Parathyroid adenoma (tissue), 2 donors: ENCODE measurements around the gene DDIT4.

Experiments
- H2AFZ ChIP-seq: fragments of 300-600 bp; sonication (generic); one replicate; pipeline ENCODE4 v1.7.0; 2017; ENCODE audit warnings: antibody characterized with exemption, mild to moderate bottlenecking
- H3K27ac ChIP-seq: fragments of 300-600 bp; sonication (generic); one replicate; pipeline ENCODE4 v1.7.0; 2017
- H3K27me3 ChIP-seq: fragments of 300-600 bp; sonication (generic); one replicate; pipeline ENCODE4 v1.7.0; 2017; ENCODE audit warnings: low read length; ENCODE audit not compliant: control insufficient read depth, insufficient read depth
- H3K36me3 ChIP-seq: fragments of 300-600 bp; sonication (generic); one replicate; pipeline ENCODE4 v1.7.0; 2017; ENCODE audit warnings: low read length; ENCODE audit not compliant: control insufficient read depth, insufficient read depth
- H3K4me1 ChIP-seq: fragments of 300-600 bp; sonication (generic); one replicate; pipeline ENCODE4 v1.7.0; 2017; ENCODE audit warnings: control low read depth
- H3K4me2 ChIP-seq: fragments of 300-600 bp; sonication (generic); one replicate; pipeline ENCODE4 v1.7.0; 2017; ENCODE audit warnings: low read length
- H3K4me3 ChIP-seq: fragments of 300-600 bp; sonication (generic); one replicate; pipeline ENCODE4 v1.7.0; 2017; ENCODE audit warnings: low read depth, low read length
- H3K79me2 ChIP-seq: fragments of 300-600 bp; sonication (generic); one replicate; pipeline ENCODE4 v1.7.0; 2017; ENCODE audit warnings: control low read depth
- H3K9ac ChIP-seq: fragments of 300-600 bp; sonication (generic); one replicate; pipeline ENCODE4 v1.7.0; 2017; ENCODE audit warnings: mild to moderate bottlenecking
- H3K9me3 ChIP-seq: fragments of 300-600 bp; sonication (generic); one replicate; pipeline ENCODE4 v1.7.0; 2017; ENCODE audit warnings: low read length; ENCODE audit not compliant: control insufficient read depth
- CTCF ChIP-seq: fragments of 300-600 bp; sonication (generic); IDR thresholded peaks from one replicate; pipeline ENCODE4 v1.7.0; 2017; ENCODE audit warnings: antibody characterized with exemption, mild to moderate bottlenecking
- donor health status: primary hyperparathyroidism.

The DDIT4 gene

GRCh38 chr10:72315611-72316385 is 42.1 kb downstream of the DDIT4 start:
- Histone ChIP-seq H3K36me3 (no peaks in the 10 kb centered on the region), H3K27me3 (no peaks in the 10 kb centered on the region), H3K9me3 (no peaks in the 10 kb centered on the region), H3K4me1 (peaks cover 42% of the 10 kb centered on the region), H3K4me2 (no peak overlapping the region), H3K9ac (no peak overlapping the region), H3K4me3 (no peak overlapping the region), H2AFZ (peak overlapping the region; percentile 68), H3K27ac (peak overlapping the region; percentile 79), H3K79me2 (no peaks in the 10 kb centered on the region)
- TF ChIP-seq CTCF: no peak

GRCh38 chr10:72316386-72316700 is 42.6 kb downstream of the DDIT4 start:
- peaks cover 42% of the 10 kb centered on the region for H3K4me1 ChIP-seq
- H3K79me2 ChIP-seq: no peaks in the 10 kb centered on the region
- H3K9ac ChIP-seq: no peak overlapping the region
- no peaks in the 10 kb centered on the region for H3K27me3 ChIP-seq
- no peaks in the 10 kb centered on the region for H3K9me3 ChIP-seq
- H2AFZ ChIP-seq: peak overlapping the region; percentile 68
- no peak overlapping the region for H3K4me2 ChIP-seq
- H3K36me3 ChIP-seq: no peaks in the 10 kb centered on the region
- H3K4me3 ChIP-seq: no peak overlapping the region
- no peak for TF ChIP-seq CTCF
- peak overlapping the region; percentile 79 for H3K27ac ChIP-seq

GRCh38 chr10:72316748-72317435 is 43.2 kb downstream of the DDIT4 start:
- Histone ChIP-seq H3K9me3 (no peaks in the 10 kb centered on the region), H3K27ac (peak overlapping the region; percentile 79), H2AFZ (no peak overlapping the region), H3K4me1 (peaks cover 42% of the 10 kb centered on the region), H3K36me3 (no peaks in the 10 kb centered on the region), H3K79me2 (no peaks in the 10 kb centered on the region), H3K4me2 (no peak overlapping the region), H3K9ac (no peak overlapping the region), H3K27me3 (no peaks in the 10 kb centered on the region), H3K4me3 (no peak overlapping the region)
- TF ChIP-seq CTCF: no peak

- peak overlapping the region; percentile 66 for H3K27ac ChIP-seq
- no peaks in the 10 kb centered on the region for H3K9me3 ChIP-seq
- no peak for TF ChIP-seq CTCF
- no peak overlapping the region for H3K4me3 ChIP-seq
- H3K79me2 ChIP-seq: no peaks in the 10 kb centered on the region
- H2AFZ ChIP-seq: peak overlapping the region; percentile 58
- no peaks in the 10 kb centered on the region for H3K36me3 ChIP-seq
- peak overlapping the region; percentile 55 for H3K4me2 ChIP-seq
- H3K4me1 ChIP-seq: peaks cover 42% of the 10 kb centered on the region
- no peaks in the 10 kb centered on the region for H3K27me3 ChIP-seq
- no peak overlapping the region for H3K9ac ChIP-seq
These were observed 44.9 kb downstream of the DDIT4 start for GRCh38 chr10:72318418-72319262.
